Retinal pigment epithelial cell (primary cell): ENCODE data around the gene IER3.

Experiments
- DNase-seq: peaks from one replicate; pipeline ENCODE4 v3.0.0-alpha.2; 2010; ENCODE audit warnings: low read depth
- H3K4me3 ChIP-seq: 2 replicates; pipeline ENCODE4 v1.5.1; 2011; ENCODE audit warnings: mild to moderate bottlenecking, low read length, control low read depth, moderate library complexity
- CTCF ChIP-seq: conservative IDR thresholded peaks from 2 replicates; pipeline ENCODE4 v1.5.1; 2011; ENCODE audit warnings: low read depth, low read length, control low read depth, inconsistent platforms

Gene IER3

GRCh38 chr6:30744054-30744805, at the start of gene IER3:
TSS of gene IER3 (minus strand) at chr6:30744547. CDS start at chr6:30744518, 29 bp downstream.
- peak; percentile 65 for TF ChIP-seq CTCF

GRCh38 chr6:30793521-30794194, 49.3 kb upstream of the IER3 start:
- H3K4me3 ChIP-seq = no peak overlapping the region
- DNase-seq = no peak
- no peak for TF ChIP-seq CTCF

More at GRCh38 chr6:30744054-30744805, at the start of gene IER3:
- H3K4me3 ChIP-seq = peak within 1 kb of the TSS; percentile 100
- DNase-seq = peak; percentile 79

GRCh38 chr6:30792786-30793185, 48.4 kb upstream of the IER3 start:
- DNase-seq = no peak
- no peak for TF ChIP-seq CTCF
- H3K4me3 ChIP-seq = no peak overlapping the region

- H3K4me3 ChIP-seq = no peak overlapping the region
- peak; percentile 95 for DNase-seq
- TF ChIP-seq CTCF = no peak
These were observed 46.5 kb upstream of the IER3 start for GRCh38 chr6:30790724-30791383.

GRCh38 chr6:30789606-30790005, 45.3 kb upstream of the IER3 start:
- H3K4me3 ChIP-seq = no peak overlapping the region
- DNase-seq = no peak
- TF ChIP-seq CTCF = no peak

- TF ChIP-seq CTCF = no peak
- no peak overlapping the region for H3K4me3 ChIP-seq
- DNase-seq = no peak
These were observed 43.6 kb upstream of the IER3 start for GRCh38 chr6:30787954-30788353.
